Right atrium auricular region (tissue), 2 donors: ENCODE measurements around the gene DNAAF1. TPM values are rescaled to one million over a fixed set of nuclear protein-coding genes. Genes with fewer than 3 reads are reported as not detected.

Experiments
- DNase-seq: peaks from one replicate; pipeline ENCODE4 v3.0.0-alpha.2; 2019; ENCODE audit warnings: low spot score
- H3K27ac ChIP-seq, 2 donors: fragments of 200-600 bp; sonication (generic); 1 replicate in 1 of 2; 2 replicates in 1 of 2; pipeline ENCODE4 v1.5.1; 2016 to 2019
- H3K27me3 ChIP-seq, 2 donors: fragments of 200-600 bp; sonication (generic); one replicate each; pipeline versions ENCODE4 v1.5.1 to v1.6.0; 2017 to 2019
- H3K36me3 ChIP-seq: fragments of 200-600 bp; sonication (generic); one replicate; pipeline ENCODE4 v1.5.1; 2016
- H3K4me1 ChIP-seq, 2 donors: fragments of 200-600 bp; sonication (generic); one replicate each; pipeline versions ENCODE4 v1.5.1 to v1.6.0; 2017 to 2019
- H3K4me3 ChIP-seq, 2 donors: fragments of 200-600 bp; sonication (generic); 1 replicate in 1 of 2; 2 replicates in 1 of 2; pipeline ENCODE4 v1.5.1; 2017 to 2019; ENCODE audit warnings: mild to moderate bottlenecking in 1 of 2, moderate library complexity in 1 of 2
- H3K9me3 ChIP-seq, 2 donors: fragments of 200-600 bp; sonication (generic); one replicate each; pipeline ENCODE4 v1.5.1; 2019
- total RNA-seq, 2 donors: library from RNA; depleted of rRNA; stranded (reverse); fragments of >200 nt; gene quantifications; one replicate each; pipeline ENCODE4 v1.1.0, GENCODE V29; 2016
- TF ChIP-seq, protein P1 (sequence below), 2 donors: fragments of 200-600 bp; sonication (generic); IDR thresholded peaks; one replicate each; pipeline ENCODE4 v1.5.1; 2019; ENCODE audit warnings: antibody characterized with exemption in 2 of 2

The DNAAF1 gene
- total RNA-seq, 2 donors from 2014 or later, result 1.8 TPM; not detected in 1

DNA sequence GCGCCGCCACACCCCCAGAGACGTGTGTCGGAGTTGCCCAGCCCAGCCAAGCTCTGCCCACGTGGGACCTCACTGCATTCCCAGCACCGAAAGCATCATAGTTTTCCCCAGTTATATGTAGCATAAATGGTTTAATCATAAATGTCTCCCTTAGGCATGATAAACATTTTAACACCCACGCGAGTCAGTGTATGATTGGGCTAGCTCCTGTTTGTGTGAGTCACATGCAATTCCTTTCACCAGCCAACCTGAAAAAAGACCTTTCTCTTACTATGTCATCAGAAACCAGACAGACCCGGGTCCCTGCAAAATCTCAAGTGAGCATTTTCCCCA lies 32.6 kb downstream of the DNAAF1 start:
- DNase-seq, result no peak
- no peaks in the 10 kb centered on the region for H3K27me3 ChIP-seq
- H3K36me3 ChIP-seq, result peaks cover 41% of the 10 kb centered on the region
- TF ChIP-seq, protein P1, sequence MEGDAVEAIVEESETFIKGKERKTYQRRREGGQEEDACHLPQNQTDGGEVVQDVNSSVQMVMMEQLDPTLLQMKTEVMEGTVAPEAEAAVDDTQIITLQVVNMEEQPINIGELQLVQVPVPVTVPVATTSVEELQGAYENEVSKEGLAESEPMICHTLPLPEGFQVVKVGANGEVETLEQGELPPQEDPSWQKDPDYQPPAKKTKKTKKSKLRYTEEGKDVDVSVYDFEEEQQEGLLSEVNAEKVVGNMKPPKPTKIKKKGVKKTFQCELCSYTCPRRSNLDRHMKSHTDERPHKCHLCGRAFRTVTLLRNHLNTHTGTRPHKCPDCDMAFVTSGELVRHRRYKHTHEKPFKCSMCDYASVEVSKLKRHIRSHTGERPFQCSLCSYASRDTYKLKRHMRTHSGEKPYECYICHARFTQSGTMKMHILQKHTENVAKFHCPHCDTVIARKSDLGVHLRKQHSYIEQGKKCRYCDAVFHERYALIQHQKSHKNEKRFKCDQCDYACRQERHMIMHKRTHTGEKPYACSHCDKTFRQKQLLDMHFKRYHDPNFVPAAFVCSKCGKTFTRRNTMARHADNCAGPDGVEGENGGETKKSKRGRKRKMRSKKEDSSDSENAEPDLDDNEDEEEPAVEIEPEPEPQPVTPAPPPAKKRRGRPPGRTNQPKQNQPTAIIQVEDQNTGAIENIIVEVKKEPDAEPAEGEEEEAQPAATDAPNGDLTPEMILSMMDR (IDR thresholded peaks at IDR 0.05), result no peak
- peak overlapping the region; percentile 65 to 70 for H3K27ac ChIP-seq
- peaks cover 0 to 57% of the 10 kb centered on the region in 2 donors for H3K4me1 ChIP-seq
- H3K4me3 ChIP-seq, result no peak overlapping the region
- no peaks in the 10 kb centered on the region for H3K9me3 ChIP-seq

DNA sequence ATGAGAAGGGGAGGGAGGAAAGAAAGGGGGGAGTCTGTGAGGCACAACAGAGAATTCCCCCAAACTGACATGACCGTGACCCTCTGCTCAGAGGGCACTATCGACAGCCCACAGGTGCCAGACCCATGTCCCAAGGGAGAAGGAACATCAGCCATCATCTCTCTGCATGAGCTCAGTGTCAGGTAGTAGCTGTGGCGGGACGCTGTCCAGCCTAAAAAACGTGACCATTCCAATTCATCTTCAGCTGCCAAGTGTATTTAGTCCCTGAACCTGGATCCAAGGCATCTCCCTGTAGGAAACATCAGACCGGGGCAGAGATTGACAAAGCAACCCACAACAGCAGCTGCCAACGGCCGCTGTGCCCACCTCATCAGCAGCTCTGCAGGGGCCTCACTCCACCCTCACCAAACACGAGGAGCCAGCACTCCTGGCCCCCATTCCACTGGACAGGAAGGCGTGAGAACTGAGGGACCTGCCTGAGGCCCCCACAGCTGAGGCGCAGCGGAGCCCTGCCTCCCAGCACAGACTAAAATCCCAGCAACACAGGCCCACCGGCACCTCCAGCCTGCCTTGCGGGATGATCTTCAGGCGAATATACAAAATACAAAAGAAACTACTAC lies 33.1 kb downstream of the DNAAF1 start:
- Histone ChIP-seq H3K4me1 (peaks cover 0 to 61% of the 10 kb centered on the region in 2 donors), H3K27me3 (no peaks in the 10 kb centered on the region), H3K9me3 (no peaks in the 10 kb centered on the region), H3K27ac (peak overlapping the region in 1 of 2 donors; percentile 65), H3K4me3 (no peak overlapping the region), H3K36me3 (peaks cover 47% of the 10 kb centered on the region)
- TF ChIP-seq, protein P1 (IDR thresholded peaks at IDR 0.05), result no peak
- DNase-seq, result no peak

DNA sequence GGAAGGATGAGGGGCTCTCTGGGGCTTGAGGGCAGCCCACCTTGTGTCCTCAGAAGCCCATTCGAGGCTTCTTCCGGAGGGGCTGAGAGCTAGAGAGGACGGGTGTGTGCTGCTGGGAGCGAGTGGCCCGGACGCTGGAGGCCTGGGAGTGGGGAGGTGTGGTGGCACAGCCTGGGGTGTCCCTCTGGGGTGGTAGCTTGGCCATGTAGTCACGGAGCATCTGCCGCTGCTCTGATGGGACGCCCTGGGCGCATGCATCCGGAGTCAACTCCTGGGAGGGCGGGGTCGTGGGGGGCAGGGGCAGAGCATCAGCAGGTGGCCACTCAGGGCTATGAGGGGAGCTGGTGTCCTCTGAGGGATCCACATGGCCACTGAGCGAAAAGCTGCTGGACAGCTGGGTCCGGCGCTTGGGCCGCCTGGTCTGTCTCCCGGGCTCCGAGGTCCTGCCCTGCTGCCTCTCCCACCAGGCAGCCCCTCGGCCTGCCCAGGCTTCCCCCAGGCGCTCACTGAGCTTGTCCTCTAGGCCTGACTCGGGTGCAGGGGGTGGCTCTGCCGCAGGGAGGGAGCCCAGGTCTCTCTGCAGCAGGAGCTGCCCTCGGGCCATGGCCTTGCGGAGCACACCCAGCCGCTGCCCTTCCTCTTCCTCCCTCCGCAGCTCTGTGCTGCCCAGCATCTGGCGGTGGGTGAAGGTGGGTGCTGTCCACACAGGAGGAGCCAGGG lies 33.9 kb downstream of the DNAAF1 start:
- H3K4me3 ChIP-seq, result no peak overlapping the region
- no peak for DNase-seq
- no peaks in the 10 kb centered on the region for H3K27me3 ChIP-seq
- no peaks in the 10 kb centered on the region for H3K9me3 ChIP-seq
- TF ChIP-seq, protein P1 (IDR thresholded peaks at IDR 0.05), result no peak
- H3K27ac ChIP-seq, result peak overlapping the region in 1 of 2 donors; percentile 65
- H3K4me1 ChIP-seq, result peaks cover 0 to 68% of the 10 kb centered on the region in 2 donors
- peaks cover 53% of the 10 kb centered on the region for H3K36me3 ChIP-seq

DNA sequence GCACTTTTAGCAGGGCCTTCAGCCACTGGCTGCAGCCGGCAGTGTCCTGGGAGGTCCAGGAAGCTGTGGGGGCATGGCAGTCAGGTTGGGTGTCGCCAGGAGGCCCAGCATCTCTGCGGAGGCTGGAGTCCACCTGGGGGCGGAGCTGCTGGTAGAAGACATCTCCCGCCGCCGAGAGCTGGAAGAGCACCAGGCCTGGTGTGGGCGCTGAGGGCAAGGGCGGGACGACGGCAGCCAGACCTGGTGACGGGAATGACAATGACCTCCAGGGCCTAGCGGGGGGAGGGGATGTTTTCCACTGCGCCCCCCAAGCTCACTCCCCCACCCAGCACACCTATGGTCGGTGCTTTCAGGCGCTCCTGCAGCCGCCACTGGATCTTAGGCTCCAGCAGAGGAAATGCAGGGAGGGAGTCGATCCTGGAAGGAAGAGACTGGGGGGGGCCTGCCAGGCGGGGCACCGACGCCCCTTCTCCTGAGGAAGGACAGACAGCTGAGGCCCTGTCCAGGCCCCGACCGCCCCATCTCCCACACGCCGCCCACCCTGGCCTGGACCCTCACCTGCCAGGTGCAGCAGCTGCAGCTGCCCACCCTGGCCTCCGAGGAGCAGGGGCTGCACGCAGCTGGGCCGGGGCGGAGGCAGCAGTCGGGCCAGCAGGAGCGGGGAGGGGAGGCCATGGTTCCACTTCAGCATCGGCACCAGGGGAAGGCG lies 34.7 kb downstream of the DNAAF1 start:
- TF ChIP-seq, protein P1 (IDR thresholded peaks at IDR 0.05), result no peak
- no peaks in the 10 kb centered on the region for H3K9me3 ChIP-seq
- DNase-seq, result no peak
- H3K4me1 ChIP-seq, result peaks cover 0 to 64% of the 10 kb centered on the region in 2 donors
- no peak overlapping the region for H3K4me3 ChIP-seq
- no peaks in the 10 kb centered on the region for H3K27me3 ChIP-seq
- H3K27ac ChIP-seq, result peak overlapping the region in 1 of 2 donors; percentile 65
- peaks cover 53% of the 10 kb centered on the region for H3K36me3 ChIP-seq

DNA sequence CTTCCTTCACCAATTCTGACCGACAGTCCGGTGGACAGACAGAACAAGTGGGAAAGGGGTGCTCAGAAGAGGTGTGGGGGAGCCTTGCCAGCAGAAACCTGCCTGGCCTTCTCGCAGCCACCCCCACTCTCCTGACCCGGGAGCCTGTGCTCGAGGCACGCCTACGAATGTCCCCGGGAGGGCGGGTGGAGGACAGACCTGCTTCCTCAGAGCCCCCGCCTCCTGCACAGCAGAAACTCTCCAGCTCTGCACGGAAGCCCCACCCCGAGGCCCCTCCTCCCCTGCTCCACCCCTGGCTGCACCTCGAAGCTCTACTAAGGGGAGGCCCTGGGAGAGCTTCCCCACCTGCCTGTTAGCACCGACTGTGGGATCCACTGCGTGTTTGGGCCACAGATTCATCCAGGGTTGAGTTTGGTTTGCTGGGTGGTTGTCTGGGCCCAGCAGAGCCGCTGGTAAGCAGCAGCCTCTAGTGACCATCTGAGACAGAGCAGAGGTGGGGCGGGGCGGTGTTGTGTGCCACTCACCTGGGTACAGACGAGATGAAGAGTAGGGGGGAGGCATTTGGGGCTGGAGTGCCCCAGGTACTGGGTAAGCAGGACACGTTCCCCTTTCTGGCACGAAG lies 35.5 kb downstream of the DNAAF1 start:
- TF ChIP-seq, protein P1 (IDR thresholded peaks at IDR 0.05), result no peak
- no peak for DNase-seq
- Histone ChIP-seq H3K9me3 (no peaks in the 10 kb centered on the region), H3K27ac (peak overlapping the region in 1 of 2 donors; percentile 65), H3K27me3 (no peaks in the 10 kb centered on the region), H3K4me1 (peaks cover 0 to 60% of the 10 kb centered on the region in 2 donors), H3K36me3 (peaks cover 53% of the 10 kb centered on the region), H3K4me3 (no peak overlapping the region)
